IMR-90 (cell line): ENCODE data around the gene LYSMD3. TPM values are rescaled to one million over a fixed set of nuclear protein-coding genes. Genes with fewer than 3 reads are reported as not detected.

ENCODE experiments used
- ATAC-seq: fragments of 200-7000 bp; cut with Tn5 transposase; 2 replicates; pipeline ENCODE4 v1.9.1; 2020; ENCODE audit warnings: low read depth, mild to moderate bottlenecking, moderate library complexity
- BruUV-seq: library from RNA; stranded (reverse); fragments of 400-500 nt; replicated peaks from 2 replicates; lab custom pipeline; 2021; lab: Mats Ljungman, UMichigan
- CTCF ChIA-PET: fragments of 300-600 bp; formaldehyde crosslinking; extraction: SDS; loops from one replicate; lab custom pipeline; 2021; ENCODE audit warnings: antibody characterized with exemption; lab: Yijun Ruan, JAX
- POLR2A ChIA-PET: fragments of 300-600 bp; sonication (Branson Sonifier 250); formaldehyde crosslinking; loops from one replicate; lab custom pipeline; 2022; ENCODE audit warnings: antibody characterized with exemption; ENCODE audit not compliant: unreplicated experiment; lab: Charles Lee
- DNase-seq: peaks from one replicate; pipeline ENCODE4 v3.0.0; 2013
- H2AFZ ChIP-seq: replicated peaks from 2 replicates; pipeline ENCODE3; 2013; ENCODE audit warnings: low read length, mild to moderate bottlenecking; ENCODE audit not compliant: poor library complexity
- H2AK5ac ChIP-seq: 2 replicates; pipeline ENCODE4 v1.6.1; 2013; ENCODE audit warnings: low read depth, low read length, inconsistent platforms
- H2AK9ac ChIP-seq: replicated peaks from 2 replicates; pipeline ENCODE3; 2013; ENCODE audit warnings: mild to moderate bottlenecking, low read depth, low read length, moderate library complexity; ENCODE audit not compliant: poor library complexity
- H2BK120ac ChIP-seq: 2 replicates; pipeline ENCODE4 v1.6.1; 2013; ENCODE audit warnings: low read depth, low read length, inconsistent platforms
- H2BK15ac ChIP-seq: 3 replicates; pipeline ENCODE4 v1.6.1; 2013; ENCODE audit warnings: low read depth, low read length, inconsistent platforms
- H2BK20ac ChIP-seq: 2 replicates; pipeline ENCODE4 v1.6.1; 2013; ENCODE audit warnings: low read depth, mild to moderate bottlenecking, inconsistent platforms, low read length, moderate library complexity
- H2BK5ac ChIP-seq: 2 replicates; pipeline ENCODE4 v1.6.1; 2013; ENCODE audit warnings: mild to moderate bottlenecking, low read depth, low read length, inconsistent platforms; ENCODE audit not compliant: poor library complexity, severe bottlenecking
- H3K14ac ChIP-seq: replicated peaks from 2 replicates; pipeline ENCODE4 v1.6.1; 2013; ENCODE audit warnings: low read depth, low read length, inconsistent platforms
- H3K18ac ChIP-seq: 2 replicates; pipeline ENCODE4 v1.6.1; 2013; ENCODE audit warnings: low read depth, low read length, control low read depth
- H3K23ac ChIP-seq: 2 replicates; pipeline ENCODE4 v1.6.1; 2013; ENCODE audit warnings: low read depth, low read length, inconsistent platforms
- H3K27ac ChIP-seq: 2 replicates; pipeline ENCODE4 v1.5.1; 2013; ENCODE audit warnings: mild to moderate bottlenecking, control low read depth, low read length; ENCODE audit not compliant: insufficient read depth
- H3K27me3 ChIP-seq: 2 replicates; pipeline ENCODE4 v1.6.1; 2013; ENCODE audit warnings: low read length; ENCODE audit not compliant: control insufficient read depth, insufficient read depth
- H3K36me3 ChIP-seq: 2 replicates; pipeline ENCODE4 v1.6.1; 2013; ENCODE audit warnings: low read length, mixed read lengths; ENCODE audit not compliant: control insufficient read depth, insufficient read depth
- H3K4ac ChIP-seq: 2 replicates; pipeline ENCODE4 v1.6.1; 2013; ENCODE audit warnings: low read depth, low read length, inconsistent platforms
- H3K4me1 ChIP-seq: 2 replicates; pipeline ENCODE4 v1.6.1; 2013; ENCODE audit warnings: low read length, mixed read lengths; ENCODE audit not compliant: control insufficient read depth, insufficient read depth
- H3K4me2 ChIP-seq: 2 replicates; pipeline ENCODE4 v1.6.1; 2013; ENCODE audit warnings: low read depth, mild to moderate bottlenecking, control low read depth, low read length, moderate library complexity
- H3K4me3 ChIP-seq: 2 replicates; pipeline ENCODE4 v1.5.1; 2013; ENCODE audit warnings: low read depth, mild to moderate bottlenecking, control low read depth, low read length, moderate library complexity; ENCODE audit not compliant: insufficient read depth
- H3K56ac ChIP-seq: 2 replicates; pipeline ENCODE4 v1.6.1; 2013; ENCODE audit warnings: low read length, inconsistent platforms; ENCODE audit not compliant: insufficient read depth; ENCODE audit errors: extremely low read depth
- H3K79me1 ChIP-seq, 2 experiments: 2 replicates each; pipeline ENCODE4 v1.6.1; 2013; ENCODE audit warnings: low read length in 2 of 2, inconsistent platforms in 1 of 2, low read depth in 1 of 2
- H3K9ac ChIP-seq: 2 replicates; pipeline ENCODE4 v1.6.1; 2013; ENCODE audit warnings: low read depth, low read length, control low read depth
- H3K9me1 ChIP-seq: 2 replicates; pipeline ENCODE4 v1.6.1; 2013; ENCODE audit warnings: low read length, inconsistent platforms; ENCODE audit not compliant: insufficient read depth
- H3K9me3 ChIP-seq: 2 replicates; pipeline ENCODE4 v1.6.1; 2013; ENCODE audit warnings: low read length; ENCODE audit not compliant: control insufficient read depth, insufficient read depth
- H4K20me1 ChIP-seq: 2 replicates; pipeline ENCODE4 v1.6.1; 2013; ENCODE audit warnings: low read length, inconsistent platforms; ENCODE audit not compliant: insufficient read depth
- H4K5ac ChIP-seq: 2 replicates; pipeline ENCODE4 v1.6.1; 2013; ENCODE audit warnings: mild to moderate bottlenecking, low read depth, low read length, control low read depth
- H4K8ac ChIP-seq, 2 experiments: 2 replicates each; pipeline ENCODE4 v1.6.1; 2013; ENCODE audit warnings: low read depth in 2 of 2, low read length in 2 of 2, control low read depth in 1 of 2, inconsistent platforms in 1 of 2
- H4K91ac ChIP-seq: 2 replicates; pipeline ENCODE4 v1.6.1; 2013; ENCODE audit warnings: low read depth, low read length, inconsistent platforms; ENCODE audit not compliant: insufficient read depth
- MAFK ChIP-seq: IDR thresholded peaks from 2 replicates; pipeline ENCODE4 v1.6.1; 2012; ENCODE audit warnings: low read depth, low read length, improper control_type of control experiment
- RAD21 ChIP-seq: IDR thresholded peaks from 2 replicates; pipeline ENCODE4 v1.6.1; 2012; ENCODE audit warnings: low read length, improper control_type of control experiment
- WGBS, 2 experiments: methylation state at CpG; one replicate each; pipeline versions ENCODE4 v1.1.5 to v1.1.7; 2013; ENCODE audit warnings: missing lambda C conversion rate in 2 of 2; ENCODE audit not compliant: insufficient read length in 1 of 2; ENCODE audit errors: extremely low coverage in 2 of 2; 5-methylcytosine and 5-hydroxymethylcytosine counted together
- dilution Hi-C: fragments of 300-500 bp; cut with HindIII; formaldehyde crosslinking; loops from one replicate; pipeline ENCODE4 v1.14.3; 2018; ENCODE audit warnings: low sequenced_read_pairs; ENCODE audit not compliant: unreplicated experiment
- in situ Hi-C: fragments of 300-500 bp; cut with MboI; formaldehyde crosslinking; loops from 3 replicates; pipeline ENCODE4 v1.14.3; 2019; ENCODE audit warnings: low sequenced_read_pairs, inconsistent platforms, mixed read lengths
- intact Hi-C: fragments of 100-400 bp; cut with micrococcal nuclease; formaldehyde crosslinking; loops from 2 replicates; pipeline ENCODE4 v1.10.0; 2022
- polyA plus RNA-seq, 3 experiments: library from polyadenylated mRNA; depleted of rRNA; stranded (reverse); fragments of >200 nt; gene quantifications; 2 replicates each; pipeline ENCODE4 v1.2.3, GENCODE V29; 2012; ENCODE audit warnings: low replicate concordance in 1 of 3
- total RNA-seq: library from RNA; depleted of rRNA; stranded (reverse); fragments of >200 nt; gene quantifications from 2 replicates; pipeline ENCODE4 v1.2.3, GENCODE V29; 2012

The LYSMD3 gene
- total and polyA plus RNA-seq, 2 of the 4 experiments (the other 2 are of a cell fraction), result 10.2 to 21.1 TPM

DNA sequence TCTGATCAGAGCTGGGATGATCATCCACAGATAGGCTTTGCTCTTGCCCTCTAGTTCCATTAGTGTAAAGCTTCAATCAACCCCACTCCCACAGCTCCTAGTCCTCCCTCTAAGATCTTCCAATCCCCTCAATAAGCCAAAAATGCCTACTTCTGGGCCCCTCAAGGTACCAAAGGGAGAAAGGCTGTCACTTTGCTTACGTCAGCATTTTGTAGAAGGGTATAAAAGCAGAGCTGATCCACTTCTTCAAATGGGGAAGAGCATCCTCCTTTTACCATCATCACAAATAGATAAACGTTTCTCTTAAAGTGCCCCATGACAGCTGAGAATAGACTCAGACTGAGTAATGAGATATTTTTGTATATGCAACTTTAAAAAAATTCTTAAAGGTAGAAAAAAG is 16.1 kb upstream of the LYSMD3 start:
- Histone ChIP-seq H3K23ac (no peak overlapping the region), H3K4me3 (no peak overlapping the region), H2BK15ac (no peak overlapping the region), H3K14ac (no peak overlapping the region), H3K18ac (no peak overlapping the region), H4K8ac (no peak overlapping the region), H3K36me3 (no peaks in the 10 kb centered on the region), H3K9me1 (no peaks in the 10 kb centered on the region), H3K4me2 (no peak overlapping the region), H3K56ac (no peak overlapping the region), H4K5ac (no peak overlapping the region), H3K79me1 (no peaks in the 10 kb centered on the region), H2BK120ac (no peak overlapping the region), H4K20me1 (no peaks in the 10 kb centered on the region), H3K9ac (no peak overlapping the region), H2BK20ac (no peak overlapping the region), H2AFZ (no peak overlapping the region), H3K9me3 (no peaks in the 10 kb centered on the region), H4K91ac (no peak overlapping the region), H3K27ac (no peak overlapping the region), H2BK5ac (no peak overlapping the region), H3K4ac (no peak overlapping the region), H3K4me1 (no peaks in the 10 kb centered on the region), H2AK9ac (no peak overlapping the region), H2AK5ac (no peak overlapping the region), H3K27me3 (peaks cover 2% of the 10 kb centered on the region; the same call in 1 of the 2 replicates)
- BruUV-seq, result no TSS peak
- in situ Hi-C loops, result no loop called here
- ATAC-seq (no peak), DNase-seq (no peak)
- TF ChIP-seq MAFK, result peak; percentile 99
- TF ChIP-seq RAD21, result no peak
- CTCF ChIA-PET, result no interaction called here
- intact Hi-C loops, result no loop called here
- dilution Hi-C loops, result no loop called here
- WGBS, 2 experiments, result no CpG with 5 or more reads among the region's 2 CpGs
- POLR2A ChIA-PET, result no interaction called here
